Type B pancreatic cell (in vitro differentiated cells): ENCODE results near the gene KDM8. TPM values are rescaled to one million over a fixed set of nuclear protein-coding genes. Genes with fewer than 3 reads are reported as not detected.

Experiments used
- DNase-seq: peaks from one replicate; pipeline ENCODE4 v3.0.0; 2021; ENCODE audit warnings: mixed read lengths; ENCODE audit not compliant: unreplicated experiment; ENCODE audit errors: extremely low spot score
- H3K27ac Mint-ChIP-seq: 2 replicates; pipeline ENCODE4 v1.8.0; 2021; ENCODE audit warnings: mild to moderate bottlenecking, mixed read lengths
- H3K27me3 Mint-ChIP-seq: 2 replicates; pipeline ENCODE4 v1.8.0; 2021; ENCODE audit warnings: mixed read lengths
- H3K36me3 Mint-ChIP-seq: 2 replicates; pipeline ENCODE4 v1.8.0; 2021; ENCODE audit warnings: mixed read lengths
- H3K4me1 Mint-ChIP-seq: one replicate; pipeline ENCODE4 v1.8.0; 2021; ENCODE audit warnings: mixed read lengths; ENCODE audit not compliant: unreplicated experiment
- H3K4me3 Mint-ChIP-seq: 2 replicates; pipeline ENCODE4 v1.8.0; 2021; ENCODE audit warnings: mild to moderate bottlenecking, mixed read lengths
- H3K9me3 Mint-ChIP-seq: 2 replicates; pipeline ENCODE4 v1.8.0; 2021; ENCODE audit warnings: mixed read lengths
- total RNA-seq: library from RNA; stranded (reverse); gene quantifications from 2 replicates; pipeline ENCODE4 v1.2.1, GENCODE V29; 2021; ENCODE audit warnings: low replicate concordance
- TF ChIP-seq, protein P1 (sequence below): fragments of 200-600 bp; sonication (generic); conservative IDR thresholded peaks from 2 replicates; pipeline ENCODE4 v1.5.0; 2021; ENCODE audit warnings: antibody characterized with exemption, mild to moderate bottlenecking

KDM8 gene
- total RNA-seq, 1 donor from 2014 or later: 11.1 TPM

DNA sequence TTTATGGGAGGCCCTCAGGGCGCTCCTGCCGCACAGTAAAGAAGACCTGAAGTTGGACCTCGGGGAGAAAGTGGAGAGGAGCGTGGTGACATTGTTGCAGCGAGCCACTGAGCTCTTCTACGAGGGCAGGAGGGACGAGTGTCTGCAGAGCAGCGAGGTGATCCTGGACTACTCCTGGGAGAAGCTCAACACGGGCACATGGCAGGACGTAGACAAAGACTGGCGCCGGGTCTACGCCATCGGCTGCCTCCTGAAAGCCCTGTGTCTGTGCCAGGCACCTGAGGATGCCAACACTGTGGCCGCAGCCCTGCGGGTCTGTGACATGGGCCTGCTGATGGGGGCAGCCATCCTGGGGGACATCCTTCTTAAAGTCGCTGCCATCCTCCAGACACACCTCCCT is 6.8 kb downstream of the KDM8 start:
- H3K27me3 Mint-ChIP-seq: no peaks in the 10 kb centered on the region
- H3K4me1 Mint-ChIP-seq: no peaks in the 10 kb centered on the region
- H3K27ac Mint-ChIP-seq: no peak overlapping the region
- TF ChIP-seq, protein P1, sequence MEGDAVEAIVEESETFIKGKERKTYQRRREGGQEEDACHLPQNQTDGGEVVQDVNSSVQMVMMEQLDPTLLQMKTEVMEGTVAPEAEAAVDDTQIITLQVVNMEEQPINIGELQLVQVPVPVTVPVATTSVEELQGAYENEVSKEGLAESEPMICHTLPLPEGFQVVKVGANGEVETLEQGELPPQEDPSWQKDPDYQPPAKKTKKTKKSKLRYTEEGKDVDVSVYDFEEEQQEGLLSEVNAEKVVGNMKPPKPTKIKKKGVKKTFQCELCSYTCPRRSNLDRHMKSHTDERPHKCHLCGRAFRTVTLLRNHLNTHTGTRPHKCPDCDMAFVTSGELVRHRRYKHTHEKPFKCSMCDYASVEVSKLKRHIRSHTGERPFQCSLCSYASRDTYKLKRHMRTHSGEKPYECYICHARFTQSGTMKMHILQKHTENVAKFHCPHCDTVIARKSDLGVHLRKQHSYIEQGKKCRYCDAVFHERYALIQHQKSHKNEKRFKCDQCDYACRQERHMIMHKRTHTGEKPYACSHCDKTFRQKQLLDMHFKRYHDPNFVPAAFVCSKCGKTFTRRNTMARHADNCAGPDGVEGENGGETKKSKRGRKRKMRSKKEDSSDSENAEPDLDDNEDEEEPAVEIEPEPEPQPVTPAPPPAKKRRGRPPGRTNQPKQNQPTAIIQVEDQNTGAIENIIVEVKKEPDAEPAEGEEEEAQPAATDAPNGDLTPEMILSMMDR: no peak
- no peaks in the 10 kb centered on the region for H3K9me3 Mint-ChIP-seq
- DNase-seq: no peak
- H3K36me3 Mint-ChIP-seq: peaks cover 3% of the 10 kb centered on the region
- no peak overlapping the region for H3K4me3 Mint-ChIP-seq

DNA sequence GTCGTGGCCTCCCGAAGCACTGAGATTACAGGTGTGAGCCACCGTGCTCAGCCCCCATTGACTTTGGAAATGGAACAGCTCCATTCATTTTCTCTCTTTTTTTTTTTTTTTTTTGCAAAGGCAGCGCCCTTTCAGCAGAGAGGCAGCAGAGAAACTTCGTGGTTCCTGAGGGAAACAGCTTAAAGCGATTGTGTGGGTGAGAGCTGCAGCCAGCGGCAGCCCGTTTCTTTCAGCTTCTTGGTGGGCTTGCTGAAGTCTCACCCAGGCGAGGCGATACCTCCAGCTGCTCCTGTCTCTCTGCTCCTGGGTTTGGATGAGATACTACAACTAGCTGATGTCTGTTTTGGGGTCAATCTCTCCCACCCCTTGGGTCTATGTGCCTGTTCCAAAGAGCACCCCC is 7.7 kb downstream of the KDM8 start:
- TF ChIP-seq, protein P1: no peak
- Mint-ChIP-seq H3K36me3 (peaks cover 3% of the 10 kb centered on the region), H3K4me1 (no peaks in the 10 kb centered on the region), H3K27me3 (no peaks in the 10 kb centered on the region), H3K4me3 (no peak overlapping the region), H3K27ac (no peak overlapping the region), H3K9me3 (no peaks in the 10 kb centered on the region)
- DNase-seq: no peak

DNA sequence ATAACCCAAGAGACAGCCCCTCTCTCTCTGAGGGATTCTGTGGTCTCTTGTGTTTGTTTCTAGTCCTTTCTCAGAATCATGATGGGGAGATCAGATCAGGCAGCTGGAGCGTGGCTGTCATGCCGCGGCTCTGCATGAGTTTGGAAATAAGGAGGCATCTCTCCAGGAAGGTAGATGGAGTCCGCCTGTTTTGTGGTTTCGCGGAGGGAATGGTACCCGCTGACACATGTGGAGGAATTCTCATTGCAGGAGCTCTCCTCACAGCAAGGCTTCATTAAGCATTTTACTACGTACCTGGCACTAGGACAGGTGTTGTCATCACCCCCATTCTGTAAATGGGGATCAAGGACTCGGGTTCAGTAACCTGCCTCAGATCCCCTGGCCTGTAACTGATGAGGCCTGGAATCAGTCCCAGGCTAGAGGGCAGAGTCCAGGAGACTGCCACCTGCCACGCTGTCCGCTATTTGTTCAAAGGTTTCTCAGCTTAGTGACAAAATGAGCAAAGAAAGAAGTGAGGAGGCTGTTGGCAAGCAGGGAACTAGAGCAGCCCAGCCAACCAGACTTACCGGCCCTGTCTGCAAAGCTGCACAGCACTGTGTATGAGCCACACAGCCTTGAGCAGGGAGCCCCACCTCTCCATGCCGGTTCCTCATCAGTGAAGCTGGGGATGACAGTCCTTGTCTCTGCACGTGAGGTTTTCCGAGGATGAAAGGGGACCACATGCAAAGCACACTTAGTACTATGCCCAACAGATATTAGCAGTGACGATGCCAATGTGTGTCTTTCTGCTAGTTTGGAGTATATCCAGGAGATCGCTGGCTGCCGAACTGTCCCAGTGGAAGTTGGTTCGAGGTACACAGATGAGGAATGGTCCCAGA is 11.0 kb downstream of the KDM8 start:
- Mint-ChIP-seq H3K4me3 (no peak overlapping the region), H3K27me3 (no peaks in the 10 kb centered on the region), H3K27ac (no peak overlapping the region), H3K4me1 (no peaks in the 10 kb centered on the region), H3K36me3 (peaks cover 3% of the 10 kb centered on the region), H3K9me3 (no peaks in the 10 kb centered on the region)
- no peak for DNase-seq
- TF ChIP-seq, protein P1: no peak

DNA sequence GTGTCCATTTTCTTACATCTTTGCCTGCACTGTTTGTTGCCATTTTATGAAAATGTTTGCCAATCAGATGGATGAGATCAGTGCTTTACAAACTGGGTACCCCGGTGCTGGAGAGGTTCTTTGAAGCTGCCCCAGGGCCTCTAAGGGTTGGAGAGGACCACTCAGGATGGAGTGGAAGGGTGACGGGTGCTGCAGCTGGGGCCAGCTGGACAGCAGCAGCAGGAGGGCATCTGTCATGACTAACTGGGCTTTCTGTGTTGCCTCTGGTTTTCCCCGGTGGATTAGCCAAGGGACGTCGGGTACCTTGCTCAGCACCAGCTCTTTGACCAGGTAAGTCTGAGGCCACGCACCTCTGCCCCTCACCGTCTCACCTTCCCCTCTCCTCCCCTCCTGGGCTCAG is 12.3 kb downstream of the KDM8 start:
- H3K4me1 Mint-ChIP-seq: no peaks in the 10 kb centered on the region
- no peak overlapping the region for H3K27ac Mint-ChIP-seq
- TF ChIP-seq, protein P1: no peak
- no peak for DNase-seq
- no peaks in the 10 kb centered on the region for H3K27me3 Mint-ChIP-seq
- peaks cover 3% of the 10 kb centered on the region for H3K36me3 Mint-ChIP-seq
- H3K4me3 Mint-ChIP-seq: no peak overlapping the region
- no peaks in the 10 kb centered on the region for H3K9me3 Mint-ChIP-seq

DNA sequence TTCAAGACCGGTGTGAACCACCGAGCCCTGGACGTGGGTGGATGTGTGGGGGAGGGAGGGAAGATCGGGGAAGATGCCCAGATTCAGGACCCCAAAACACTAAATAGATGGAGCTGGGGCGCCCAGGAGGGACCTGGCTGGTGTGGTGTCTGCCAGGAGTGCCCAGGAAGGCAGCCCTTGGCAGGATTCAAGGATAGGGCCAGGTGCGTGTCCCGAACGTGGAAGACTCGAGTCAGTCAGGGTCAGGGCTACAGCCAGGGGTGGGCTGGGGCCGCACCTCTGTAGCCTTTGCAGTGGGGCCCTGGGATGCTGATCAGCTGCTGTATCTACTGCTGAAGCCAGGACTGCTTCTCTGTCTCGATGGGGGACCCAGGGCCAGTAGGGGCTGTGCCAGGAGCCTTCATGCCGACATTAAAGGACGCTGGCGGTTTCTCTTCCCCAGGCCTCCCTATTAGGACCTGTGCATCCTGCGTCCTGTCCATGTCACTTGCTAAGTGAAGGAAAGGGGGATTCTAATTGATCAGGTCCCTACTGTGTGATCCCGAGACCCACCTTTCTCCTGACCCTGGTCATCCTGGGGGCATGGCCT is 13.1 kb downstream of the KDM8 start:
- Mint-ChIP-seq H3K4me1 (no peaks in the 10 kb centered on the region), H3K27me3 (no peaks in the 10 kb centered on the region), H3K27ac (no peak overlapping the region), H3K9me3 (no peaks in the 10 kb centered on the region), H3K36me3 (peaks cover 3% of the 10 kb centered on the region), H3K4me3 (no peak overlapping the region)
- TF ChIP-seq, protein P1: no peak
- no peak for DNase-seq
